Measurements from ENCODE around the gene TRPC4AP. TPM values are rescaled to one million over a fixed set of nuclear protein-coding genes. Genes with fewer than 3 reads are reported as not detected.

The TRPC4AP gene
- total and polyA plus RNA-seq, 10 of the 15 experiments (the other 5 are each of a cell fraction or from before 2014, with no cell fraction given): 1.1 to 61.7 (median 41.2) TPM

DNA sequence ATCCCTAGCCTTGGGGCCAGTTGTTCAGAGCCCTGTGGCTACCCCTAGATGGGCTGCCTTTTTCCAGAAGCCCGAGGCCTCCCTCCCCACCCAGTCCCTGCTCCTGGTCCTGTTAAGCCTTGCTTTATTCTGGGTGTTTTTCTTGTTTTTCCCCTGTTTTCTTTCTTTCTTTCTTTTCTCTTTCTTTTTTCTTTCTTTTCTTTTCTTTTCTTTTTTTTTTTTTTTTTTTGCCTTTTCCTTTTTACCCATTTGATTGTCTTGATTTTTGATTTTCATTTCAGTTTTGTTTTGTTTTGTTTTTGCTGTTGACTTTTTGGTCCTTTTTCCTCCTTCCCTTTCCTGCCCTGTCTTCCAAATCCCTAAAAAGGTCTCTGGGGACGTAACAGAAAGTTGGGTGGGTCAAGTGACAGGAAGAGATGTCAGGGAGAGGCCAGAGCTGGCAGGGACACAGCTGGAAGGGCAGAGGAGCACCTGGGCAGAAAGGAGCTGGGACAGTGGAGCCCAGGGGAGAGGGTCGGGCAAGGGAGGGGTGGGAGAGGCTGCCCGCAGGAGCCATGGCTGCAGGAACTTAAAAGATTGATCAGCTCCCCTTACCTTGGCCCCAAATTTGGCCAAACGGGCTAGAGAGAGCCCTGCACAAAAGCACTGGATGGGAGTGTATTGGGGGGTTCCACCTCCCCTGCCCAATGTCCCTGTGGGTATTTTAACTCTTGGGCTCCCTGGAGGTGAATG, 109.4 kb downstream of the TRPC4AP start:
- ChIA-PET SMC1A (ENCODE audit: uncharacterized antibody, unreplicated experiment) (no interaction called here), RAD21 (ENCODE audit: unreplicated experiment) (no interaction called here), POLR2A (interaction anchor here (0.6 kb wide), 1 partner anchor 278 kb away, joined by 3 read pairs; no protein-coding TSS in a partner anchor), CTCF (no interaction called here)
- in situ Hi-C loops (cut with MboI): no loop called here
- no peak overlapping the region for H3K27ac ChIP-seq (ENCODE audit: control insufficient read depth, insufficient read depth)
- H4K20me1 ChIP-seq (ENCODE audit: control insufficient read depth, insufficient read depth): no peaks in the 10 kb centered on the region
- BruUV-seq (replicated peaks): no TSS peak
- no peak overlapping the region for H3K4me3 ChIP-seq
- FAIRE-seq (no peak), ATAC-seq (no peak), DNase-seq (ENCODE audit: low read depth, low spot score) (no peak)
- H3K9me3 ChIP-seq (replicated peaks; ENCODE audit: control insufficient read depth, insufficient read depth, low read length): no peaks in the 10 kb centered on the region
- no peak overlapping the region for H3K4me2 ChIP-seq (ENCODE audit: control insufficient read depth, insufficient read depth)
- H2AFZ ChIP-seq (ENCODE audit: control insufficient read depth, low read depth, low read length): no peak overlapping the region
- H3K27me3 ChIP-seq (replicated peaks in 1 of 2; ENCODE audit: control insufficient read depth in 2 of 2, insufficient read depth in 2 of 2, low read length in 1 of 2): no peaks in the 10 kb centered on the region
- intact Hi-C loops (cut with micrococcal nuclease; ENCODE audit: unreplicated experiment): no loop called here
- no peaks in the 10 kb centered on the region for H3K36me3 ChIP-seq (ENCODE audit: control insufficient read depth in 2 of 2, insufficient read depth in 2 of 2, low read length in 1 of 2)
- no peaks in the 10 kb centered on the region for H3K79me2 ChIP-seq (ENCODE audit: control insufficient read depth, insufficient read depth, low read length)
- WGBS (ENCODE audit: insufficient coverage, insufficient replicate concordance, low lambda C conversion rate, missing lambda C conversion rate): 19% methylated on average over 5 of the region's 5 CpGs
- H3K9ac ChIP-seq (ENCODE audit: control insufficient read depth, insufficient read depth, low read length): no peak overlapping the region
- H3K4me1 ChIP-seq (ENCODE audit: control insufficient read depth, insufficient read depth, low read length): no peaks in the 10 kb centered on the region
- TF ChIP-seq, protein P1, sequence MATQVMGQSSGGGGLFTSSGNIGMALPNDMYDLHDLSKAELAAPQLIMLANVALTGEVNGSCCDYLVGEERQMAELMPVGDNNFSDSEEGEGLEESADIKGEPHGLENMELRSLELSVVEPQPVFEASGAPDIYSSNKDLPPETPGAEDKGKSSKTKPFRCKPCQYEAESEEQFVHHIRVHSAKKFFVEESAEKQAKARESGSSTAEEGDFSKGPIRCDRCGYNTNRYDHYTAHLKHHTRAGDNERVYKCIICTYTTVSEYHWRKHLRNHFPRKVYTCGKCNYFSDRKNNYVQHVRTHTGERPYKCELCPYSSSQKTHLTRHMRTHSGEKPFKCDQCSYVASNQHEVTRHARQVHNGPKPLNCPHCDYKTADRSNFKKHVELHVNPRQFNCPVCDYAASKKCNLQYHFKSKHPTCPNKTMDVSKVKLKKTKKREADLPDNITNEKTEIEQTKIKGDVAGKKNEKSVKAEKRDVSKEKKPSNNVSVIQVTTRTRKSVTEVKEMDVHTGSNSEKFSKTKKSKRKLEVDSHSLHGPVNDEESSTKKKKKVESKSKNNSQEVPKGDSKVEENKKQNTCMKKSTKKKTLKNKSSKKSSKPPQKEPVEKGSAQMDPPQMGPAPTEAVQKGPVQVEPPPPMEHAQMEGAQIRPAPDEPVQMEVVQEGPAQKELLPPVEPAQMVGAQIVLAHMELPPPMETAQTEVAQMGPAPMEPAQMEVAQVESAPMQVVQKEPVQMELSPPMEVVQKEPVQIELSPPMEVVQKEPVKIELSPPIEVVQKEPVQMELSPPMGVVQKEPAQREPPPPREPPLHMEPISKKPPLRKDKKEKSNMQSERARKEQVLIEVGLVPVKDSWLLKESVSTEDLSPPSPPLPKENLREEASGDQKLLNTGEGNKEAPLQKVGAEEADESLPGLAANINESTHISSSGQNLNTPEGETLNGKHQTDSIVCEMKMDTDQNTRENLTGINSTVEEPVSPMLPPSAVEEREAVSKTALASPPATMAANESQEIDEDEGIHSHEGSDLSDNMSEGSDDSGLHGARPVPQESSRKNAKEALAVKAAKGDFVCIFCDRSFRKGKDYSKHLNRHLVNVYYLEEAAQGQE (IDR thresholded peaks at IDR 0.05; ENCODE audit: low read depth, low read length): no peak
- TF ChIP-seq SREBF2 (IDR thresholded peaks at IDR 0.05; ENCODE audit: low read length) (no peak), NR2F1 (conservative IDR thresholded peaks at IDR 0.05) (no peak), KDM1A (IDR thresholded peaks at IDR 0.05; ENCODE audit: borderline replicate concordance) (no peak), RBBP5 (conservative IDR thresholded peaks at IDR 0.05) (no peak), SIX5 (IDR thresholded peaks at IDR 0.05; ENCODE audit: low read depth, low read length, severe bottlenecking) (no peak), FOXM1 (IDR thresholded peaks at IDR 0.05; ENCODE audit: low read depth, low read length) (no peak), POLR2AphosphoS2 (IDR thresholded peaks at IDR 0.05; ENCODE audit: low read depth, low read length) (no peak), CHD2 (IDR thresholded peaks at IDR 0.05; ENCODE audit: borderline replicate concordance, low read depth, low read length) (no peak), SMAD1 (IDR thresholded peaks at IDR 0.05; ENCODE audit: low read depth, partially characterized antibody) (no peak), ATF7 (IDR thresholded peaks at IDR 0.05; ENCODE audit: low read depth) (no peak)
- TF ChIP-seq, protein P2, sequence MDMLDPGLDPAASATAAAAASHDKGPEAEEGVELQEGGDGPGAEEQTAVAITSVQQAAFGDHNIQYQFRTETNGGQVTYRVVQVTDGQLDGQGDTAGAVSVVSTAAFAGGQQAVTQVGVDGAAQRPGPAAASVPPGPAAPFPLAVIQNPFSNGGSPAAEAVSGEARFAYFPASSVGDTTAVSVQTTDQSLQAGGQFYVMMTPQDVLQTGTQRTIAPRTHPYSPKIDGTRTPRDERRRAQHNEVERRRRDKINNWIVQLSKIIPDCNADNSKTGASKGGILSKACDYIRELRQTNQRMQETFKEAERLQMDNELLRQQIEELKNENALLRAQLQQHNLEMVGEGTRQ (IDR thresholded peaks at IDR 0.05; ENCODE audit: borderline replicate concordance, low read depth, low read length): no peak
- TF ChIP-seq, protein P3, sequence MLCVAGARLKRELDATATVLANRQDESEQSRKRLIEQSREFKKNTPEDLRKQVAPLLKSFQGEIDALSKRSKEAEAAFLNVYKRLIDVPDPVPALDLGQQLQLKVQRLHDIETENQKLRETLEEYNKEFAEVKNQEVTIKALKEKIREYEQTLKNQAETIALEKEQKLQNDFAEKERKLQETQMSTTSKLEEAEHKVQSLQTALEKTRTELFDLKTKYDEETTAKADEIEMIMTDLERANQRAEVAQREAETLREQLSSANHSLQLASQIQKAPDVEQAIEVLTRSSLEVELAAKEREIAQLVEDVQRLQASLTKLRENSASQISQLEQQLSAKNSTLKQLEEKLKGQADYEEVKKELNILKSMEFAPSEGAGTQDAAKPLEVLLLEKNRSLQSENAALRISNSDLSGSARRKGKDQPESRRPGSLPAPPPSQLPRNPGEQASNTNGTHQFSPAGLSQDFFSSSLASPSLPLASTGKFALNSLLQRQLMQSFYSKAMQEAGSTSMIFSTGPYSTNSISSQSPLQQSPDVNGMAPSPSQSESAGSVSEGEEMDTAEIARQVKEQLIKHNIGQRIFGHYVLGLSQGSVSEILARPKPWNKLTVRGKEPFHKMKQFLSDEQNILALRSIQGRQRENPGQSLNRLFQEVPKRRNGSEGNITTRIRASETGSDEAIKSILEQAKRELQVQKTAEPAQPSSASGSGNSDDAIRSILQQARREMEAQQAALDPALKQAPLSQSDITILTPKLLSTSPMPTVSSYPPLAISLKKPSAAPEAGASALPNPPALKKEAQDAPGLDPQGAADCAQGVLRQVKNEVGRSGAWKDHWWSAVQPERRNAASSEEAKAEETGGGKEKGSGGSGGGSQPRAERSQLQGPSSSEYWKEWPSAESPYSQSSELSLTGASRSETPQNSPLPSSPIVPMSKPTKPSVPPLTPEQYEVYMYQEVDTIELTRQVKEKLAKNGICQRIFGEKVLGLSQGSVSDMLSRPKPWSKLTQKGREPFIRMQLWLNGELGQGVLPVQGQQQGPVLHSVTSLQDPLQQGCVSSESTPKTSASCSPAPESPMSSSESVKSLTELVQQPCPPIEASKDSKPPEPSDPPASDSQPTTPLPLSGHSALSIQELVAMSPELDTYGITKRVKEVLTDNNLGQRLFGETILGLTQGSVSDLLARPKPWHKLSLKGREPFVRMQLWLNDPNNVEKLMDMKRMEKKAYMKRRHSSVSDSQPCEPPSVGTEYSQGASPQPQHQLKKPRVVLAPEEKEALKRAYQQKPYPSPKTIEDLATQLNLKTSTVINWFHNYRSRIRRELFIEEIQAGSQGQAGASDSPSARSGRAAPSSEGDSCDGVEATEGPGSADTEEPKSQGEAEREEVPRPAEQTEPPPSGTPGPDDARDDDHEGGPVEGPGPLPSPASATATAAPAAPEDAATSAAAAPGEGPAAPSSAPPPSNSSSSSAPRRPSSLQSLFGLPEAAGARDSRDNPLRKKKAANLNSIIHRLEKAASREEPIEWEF (IDR thresholded peaks at IDR 0.05; ENCODE audit: insufficient replicate concordance, low read depth, low read length): no peak

Measured in GM12878 (cell line).